GM20431 (cell line): ENCODE data around the gene NDUFV1.
"Not testable (repeated sequence)": the region's sequence is repeated elsewhere in the genome, so short reads cannot be mapped to it uniquely, and the experiment has no call there.

Experiments
- in situ Hi-C: fragments of 300-500 bp; cut with MseI, MboI; formaldehyde crosslinking; loops from one replicate; pipeline ENCODE4 v1.15.0; 2020; ENCODE audit warnings: low sequenced_read_pairs; ENCODE audit not compliant: unreplicated experiment

The NDUFV1 gene

GRCh38 chr11:67648796-67649613, 42.3 kb downstream of the NDUFV1 start:
- in situ Hi-C loops = no loop called here

- in situ Hi-C loops = no loop called here
Observed at GRCh38 chr11:67649634-67650510, 43.1 kb downstream of the NDUFV1 start.

GRCh38 chr11:67651976-67652781, 45.4 kb downstream of the NDUFV1 start:
- in situ Hi-C loops = no loop called here

DNA sequence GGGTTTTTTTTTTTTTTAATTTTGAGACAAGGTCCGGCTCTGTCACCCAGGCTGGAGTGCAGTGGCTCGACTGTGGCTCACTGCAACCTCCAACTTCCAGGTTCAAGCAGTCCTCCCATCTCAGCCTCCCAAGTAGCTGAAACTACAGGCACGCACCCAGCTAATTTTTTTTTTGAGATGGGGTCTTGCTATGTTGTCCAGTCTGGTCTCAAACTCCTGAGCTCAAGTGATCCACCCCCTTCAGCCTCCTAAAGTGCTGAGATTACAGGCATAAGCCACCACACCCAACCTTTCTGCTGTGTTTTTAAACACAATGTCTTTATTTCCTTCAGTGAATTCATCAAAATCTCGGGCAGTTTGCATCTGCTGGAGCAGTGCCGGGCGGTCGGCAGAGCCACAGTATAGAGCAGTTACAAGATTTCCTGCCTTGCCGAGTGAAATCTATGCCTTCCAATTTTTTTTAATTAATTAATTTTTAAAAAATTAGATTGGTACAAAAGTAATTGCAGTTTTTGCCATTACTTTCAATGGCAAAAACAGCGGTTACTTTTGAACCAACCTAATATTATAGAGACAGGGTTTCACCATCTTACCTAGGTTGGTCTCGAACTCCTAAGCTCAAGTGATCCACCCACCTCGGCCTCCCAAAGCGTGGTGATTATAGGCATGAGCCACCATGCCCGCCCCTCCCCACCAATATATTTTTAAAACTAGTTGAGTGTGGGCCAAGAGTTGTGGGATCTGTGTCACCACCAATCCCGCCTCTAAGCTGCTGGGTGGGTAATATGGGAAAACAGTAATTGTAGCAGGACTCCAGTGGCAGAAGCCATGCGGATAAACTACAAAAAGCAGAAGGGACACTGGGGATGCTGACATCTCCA, 46.5 kb downstream of the NDUFV1 start:
- in situ Hi-C loops = no loop called here

DNA sequence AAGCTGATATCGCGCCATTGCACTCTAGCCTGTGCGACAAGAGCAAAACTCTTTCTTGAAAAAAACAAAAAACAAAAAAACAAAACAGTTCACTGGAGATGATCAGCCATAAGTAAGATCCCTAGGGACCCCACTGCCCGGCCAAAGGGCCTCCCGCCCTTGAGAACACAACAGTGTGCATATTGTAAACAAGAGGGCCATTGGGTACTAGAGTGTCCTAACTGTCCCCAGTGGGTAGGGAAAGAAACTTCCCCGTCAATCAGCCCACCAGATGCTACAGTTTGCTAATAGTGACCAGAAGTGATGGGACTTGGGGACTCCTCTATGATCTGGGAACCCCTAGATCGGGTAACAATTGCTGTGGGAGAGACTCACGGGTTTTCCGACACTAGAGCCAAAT, 47.5 kb downstream of the NDUFV1 start:
- in situ Hi-C loops = no loop called here

- in situ Hi-C loops = no loop called here
Observed at GRCh38 chr11:67656278-67656922, 49.7 kb downstream of the NDUFV1 start.

DNA sequence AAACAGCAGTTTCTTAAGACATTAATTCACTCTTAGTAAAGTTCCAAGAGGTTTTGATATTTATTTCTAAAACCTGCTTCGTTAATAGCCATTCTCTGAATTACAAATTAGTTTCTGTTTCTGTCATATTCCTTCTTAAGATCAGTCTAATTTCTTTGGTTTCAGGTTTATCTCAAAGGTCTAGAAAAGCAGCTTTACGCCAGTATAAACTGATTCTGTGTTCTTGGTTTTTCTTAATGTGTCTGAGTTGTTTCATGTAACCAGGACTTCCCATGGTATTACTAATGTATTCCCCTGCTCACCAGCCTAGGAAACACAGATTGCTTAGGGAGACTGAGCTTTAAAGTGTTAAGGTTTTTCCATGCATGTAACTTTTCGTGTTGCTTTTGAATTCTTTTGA, 50.6 kb downstream of the NDUFV1 start:
- in situ Hi-C loops = no loop called here

GRCh38 chr11:67659651-67660165, 53.0 kb downstream of the NDUFV1 start:
- in situ Hi-C loops = not testable (repeated sequence)

DNA sequence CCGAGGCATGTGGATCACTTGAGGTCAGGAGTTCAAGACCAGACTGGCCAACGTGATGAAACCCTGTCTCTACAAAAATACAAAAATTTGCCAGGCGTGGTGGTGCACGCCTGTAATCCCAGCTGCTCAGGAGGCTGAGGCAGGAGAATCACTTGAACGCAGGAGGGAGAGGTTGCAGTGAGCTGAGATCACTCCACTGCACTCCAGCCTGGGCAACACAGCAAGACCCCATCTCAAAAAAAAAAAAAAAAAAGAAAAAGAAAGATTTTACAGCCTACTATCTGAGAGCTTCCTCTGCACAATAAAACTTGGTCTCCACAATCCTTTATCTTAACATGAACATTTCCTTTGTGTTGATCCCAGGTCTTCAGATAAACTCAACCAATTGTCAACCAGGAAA, 54.0 kb downstream of the NDUFV1 start:
- in situ Hi-C loops = not testable (repeated sequence)
